Right lobe of liver (tissue), 4 donors: Measurements from ENCODE around the gene METTL1.

Experiments
- CTCF ChIP-seq, 4 donors: fragments of 200-600 bp in 3 of 4; fragments of 450-650 bp in 1 of 4; IDR thresholded peaks; one replicate each; pipeline versions ENCODE4 v1.5.1 to v1.8.0; 2016 to 2022; ENCODE audit warnings: antibody characterized with exemption in 4 of 4, mild to moderate bottlenecking in 2 of 4
- POLR2A ChIP-seq: fragments of 450-650 bp; IDR thresholded peaks from one replicate; pipeline ENCODE4 v1.6.1; 2017; ENCODE audit warnings: antibody characterized with exemption, mild to moderate bottlenecking
- donor health status: DM: no; HTN: no; CAD: no.
- donor health status: DM: no; HTN: no; CAD: no.
- donor health status: DM: no; HTN: yes; CAD: no.

- no peak for TF ChIP-seq CTCF (IDR thresholded peaks at IDR 0.05)
- TF ChIP-seq POLR2A = no peak
Observed at GRCh38 chr12:57745485-57745881, 26.4 kb downstream of the METTL1 start.
